GM18507 (cell line): ENCODE data around the gene SNAPC3.

Source experiments
- DNase-seq: peaks from one replicate; pipeline ENCODE4 v3.0.0; 2011; ENCODE audit warnings: low read depth; ENCODE audit not compliant: insufficient read length; ENCODE audit errors: extremely low spot score
- FAIRE-seq: peaks from 2 replicates; lab custom pipeline; 2011; peaks lifted over from hg19 to GRCh38; lab: Jason Lieb, UNC

Gene SNAPC3

GRCh38 chr9:15482146-15482545 lies 59.5 kb downstream of the SNAPC3 start:
- FAIRE-seq (no peak), DNase-seq (no peak)

DNA sequence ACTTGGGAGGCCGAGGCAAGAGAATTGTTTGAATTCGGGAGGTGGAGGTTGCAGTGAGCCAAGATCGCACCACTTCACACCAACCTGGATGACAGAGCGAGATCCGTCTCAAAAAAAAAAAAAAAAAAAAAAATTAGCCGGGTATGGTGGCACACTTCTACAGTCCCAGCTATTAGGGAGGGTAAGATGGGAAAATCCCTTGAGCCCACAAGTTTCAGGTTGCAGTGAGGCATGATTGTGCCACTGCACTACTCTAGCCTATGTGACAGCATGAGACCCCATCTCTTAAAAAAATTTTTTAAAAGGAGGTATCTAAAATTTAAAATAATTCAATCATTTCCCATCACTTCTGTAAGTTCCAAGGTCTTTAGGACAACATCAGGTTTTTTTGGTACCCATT lies 62.1 kb downstream of the SNAPC3 start:
- FAIRE-seq (no peak), DNase-seq (no peak)

DNA sequence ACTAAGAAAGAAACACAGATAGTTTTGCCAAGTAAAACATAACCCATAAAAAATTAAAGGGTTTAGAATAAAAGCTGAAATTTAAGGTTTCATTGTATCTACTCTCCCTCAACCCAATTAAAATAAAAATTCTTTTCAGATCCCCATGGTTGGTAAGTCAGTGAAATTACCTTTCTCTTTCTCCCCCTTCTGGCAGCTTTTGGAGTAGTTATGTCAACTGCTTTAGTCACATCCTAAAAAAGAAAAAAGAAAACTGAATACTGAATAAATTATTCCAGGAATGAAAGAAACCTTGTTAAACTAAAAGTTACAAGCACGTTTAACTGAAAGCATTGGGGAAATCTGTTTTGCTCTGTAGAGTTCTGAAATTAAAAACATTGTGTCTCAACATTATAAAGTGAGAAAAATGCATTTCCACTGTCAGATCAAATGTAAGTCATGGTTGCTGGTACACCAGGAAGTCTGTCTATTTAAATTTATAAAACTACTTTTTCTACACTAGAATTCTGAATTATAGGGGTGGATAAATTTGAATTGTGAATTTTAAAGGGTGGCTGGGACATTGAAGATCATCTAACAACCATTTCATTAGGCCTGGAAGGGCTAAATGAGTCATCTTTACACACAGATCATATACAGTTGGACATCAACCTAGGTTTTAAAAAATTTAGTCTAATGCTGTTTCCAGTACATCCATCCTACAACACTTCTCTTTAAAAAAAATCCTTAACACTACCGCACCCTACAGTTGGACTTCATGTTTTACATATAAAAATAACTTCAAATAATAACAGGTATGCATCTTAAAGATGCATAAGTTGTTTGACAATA lies 63.4 kb downstream of the SNAPC3 start:
- DNase-seq (no peak), FAIRE-seq (peak; percentile 55)

- no peak for FAIRE-seq
Measured at GRCh38 chr9:15491950-15492349, 69.3 kb downstream of the SNAPC3 start.

DNA sequence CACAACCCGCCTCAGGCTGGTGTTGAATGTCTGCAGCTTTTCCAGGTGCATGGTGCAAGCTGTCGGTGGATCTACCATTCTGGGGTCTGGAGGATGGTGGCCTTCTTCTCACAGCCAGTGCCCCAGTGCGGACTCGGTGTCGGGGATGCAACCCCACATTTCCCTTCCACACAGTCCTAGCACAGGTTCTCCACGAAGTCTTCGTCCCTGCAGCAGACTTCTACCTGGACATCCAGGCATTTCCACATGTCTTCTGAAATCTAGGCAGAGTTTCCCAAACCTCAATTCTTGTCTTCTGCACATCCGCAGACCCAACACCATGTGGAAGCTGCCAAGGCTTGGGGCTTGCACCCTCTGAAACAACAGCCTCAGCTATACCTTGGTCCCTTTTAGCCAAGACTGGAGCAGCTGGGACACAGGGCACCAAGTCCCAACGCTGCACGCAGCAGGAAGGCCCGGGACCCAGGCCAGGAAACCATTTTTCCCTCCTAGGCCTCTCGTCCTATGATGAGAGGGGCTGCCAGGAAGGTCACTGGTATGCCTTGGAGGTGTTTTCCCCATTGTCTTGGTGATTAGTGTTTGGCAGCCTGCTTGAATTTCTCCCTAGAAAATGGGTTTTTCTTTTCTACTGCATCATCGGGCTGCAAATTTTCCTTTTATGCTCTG lies 69.9 kb downstream of the SNAPC3 start:
- no peak for DNase-seq
- FAIRE-seq = no peak

More at GRCh38 chr9:15491950-15492349, 69.3 kb downstream of the SNAPC3 start:
- DNase-seq = no peak

- FAIRE-seq = no peak
- DNase-seq = no peak
Measured at GRCh38 chr9:15498246-15498995, 75.7 kb downstream of the SNAPC3 start.

DNA sequence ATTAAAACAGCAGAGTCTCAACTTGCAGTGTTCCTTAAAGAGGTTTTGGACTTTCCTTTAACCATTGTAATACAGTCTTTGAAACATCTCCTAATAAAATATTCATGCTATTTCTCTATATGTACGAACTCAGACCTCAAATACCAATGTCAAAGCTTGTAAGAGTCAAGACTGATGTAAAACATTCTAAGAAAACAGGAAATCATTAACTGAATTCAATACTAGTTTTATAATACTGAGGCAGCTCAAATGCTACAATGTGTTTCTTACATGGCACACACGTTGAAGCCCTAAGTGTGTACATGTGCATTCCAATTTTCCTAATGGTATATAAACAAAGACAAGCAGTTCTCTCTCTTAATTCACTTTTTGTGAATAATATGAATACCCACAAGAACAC lies 76.5 kb downstream of the SNAPC3 start:
- DNase-seq (no peak), FAIRE-seq (peak; percentile 9)

DNA sequence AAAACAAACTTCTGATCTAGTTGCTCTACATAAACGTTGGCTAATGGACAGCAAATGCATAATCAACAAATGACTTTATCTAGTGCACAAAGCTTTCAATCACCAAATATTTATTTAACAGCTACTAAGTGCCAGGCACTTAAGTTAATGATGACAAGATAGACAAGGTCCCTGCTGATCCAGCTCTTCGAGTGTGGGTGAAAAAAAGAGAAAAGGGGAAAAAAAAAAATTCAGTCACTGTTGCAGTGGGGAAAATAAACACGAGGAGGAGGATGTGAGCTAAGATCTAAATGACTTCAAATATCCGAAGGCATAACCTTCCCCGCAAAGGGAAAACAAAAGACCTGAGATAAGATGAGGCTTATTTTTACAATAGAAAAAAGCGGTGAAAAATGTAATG lies 78.5 kb downstream of the SNAPC3 start:
- DNase-seq (no peak), FAIRE-seq (no peak)

DNA sequence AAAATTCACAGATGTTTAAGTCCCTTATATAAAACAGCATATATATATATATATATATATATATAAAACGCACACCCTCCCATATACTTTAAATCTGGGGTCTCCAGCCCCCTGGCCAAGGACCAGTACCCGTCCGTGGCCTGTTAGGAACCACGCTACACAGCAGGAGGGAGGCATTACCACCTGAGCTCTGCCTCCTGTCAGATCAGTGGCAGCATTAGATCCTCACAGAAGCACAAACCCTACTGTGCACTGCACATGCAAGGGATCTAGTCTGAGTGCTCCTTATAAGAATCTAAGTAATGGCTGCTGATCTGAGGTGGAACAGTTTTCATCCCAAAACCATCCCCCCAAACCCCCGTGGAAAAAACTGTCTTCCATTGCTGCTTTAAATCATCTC lies 79.1 kb downstream of the SNAPC3 start:
- DNase-seq (no peak), FAIRE-seq (no peak)

DNA sequence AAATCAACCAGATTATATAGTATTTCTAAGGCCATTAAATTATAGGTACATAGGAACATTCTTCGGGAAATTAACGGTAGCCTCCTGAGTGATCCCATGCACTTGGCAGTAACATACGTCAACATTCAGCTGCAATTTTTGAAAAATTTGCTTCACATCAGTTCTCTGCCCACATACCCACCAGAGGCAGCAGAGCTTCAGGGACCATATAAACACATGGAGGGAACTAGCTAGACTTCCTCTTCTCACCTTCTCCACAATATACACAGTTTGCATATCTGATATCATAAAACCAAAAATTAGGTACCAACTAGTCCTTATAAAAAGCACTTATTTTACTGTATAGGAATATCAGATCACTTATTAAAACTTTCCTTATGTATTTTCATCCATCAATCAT lies 83.2 kb downstream of the SNAPC3 start:
- FAIRE-seq (no peak), DNase-seq (no peak)

DNA sequence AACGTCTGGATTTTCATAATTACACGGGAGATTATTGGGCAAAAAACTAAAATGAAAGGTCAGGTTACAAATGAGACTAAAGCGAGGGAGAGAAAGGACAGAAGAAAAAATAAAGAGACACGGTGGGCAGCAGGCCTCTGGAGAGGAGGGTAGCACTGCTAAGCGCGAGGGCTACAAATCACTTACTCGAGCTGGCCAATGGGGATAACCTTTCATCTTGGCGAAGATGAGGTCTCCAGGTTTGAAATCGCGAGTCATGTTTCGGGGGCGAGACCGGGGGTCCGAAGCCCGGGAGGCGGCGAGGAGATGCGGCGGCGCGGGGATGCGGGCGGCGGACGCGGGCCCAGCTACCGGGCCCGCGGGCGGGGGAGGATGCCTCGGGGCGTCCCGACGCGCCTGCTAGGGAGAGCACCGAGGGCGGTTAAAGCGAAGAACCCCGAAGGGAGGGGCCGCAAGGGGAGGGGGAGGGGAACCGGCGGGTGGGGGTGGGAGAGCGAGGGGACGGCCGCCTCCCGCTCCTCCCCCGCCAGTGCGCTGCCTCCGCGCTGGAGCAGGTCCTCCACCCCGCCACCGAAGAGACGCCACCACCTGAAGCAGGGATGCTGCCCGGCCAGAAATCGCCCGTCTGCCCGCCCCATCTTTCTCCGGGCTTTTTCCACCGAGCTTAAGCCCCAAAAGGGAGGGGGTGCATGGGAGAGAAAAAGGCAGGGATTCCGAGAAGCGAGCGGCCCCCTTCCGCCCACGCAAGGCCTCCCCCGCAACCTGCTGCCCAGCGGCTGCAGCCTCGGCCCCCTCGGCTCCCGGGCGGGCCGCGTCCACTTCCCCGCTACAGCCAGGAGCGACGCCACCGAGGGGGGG lies 87.5 kb downstream of the SNAPC3 start:
- FAIRE-seq = peak; percentile 73
- peak; percentile 38 for DNase-seq

- peak; percentile 97 for FAIRE-seq
- peak; percentile 64 for DNase-seq
Measured at GRCh38 chr9:15510789-15511575, 88.3 kb downstream of the SNAPC3 start, which contains the start of gene PSIP1. PSIP1 (minus strand) TSS chr9:15510970; CDS start chr9:15510188, 782 bp downstream.
